Lung (tissue), 12 donors: ENCODE measurements around the gene STBD1. TPM values are rescaled to one million over a fixed set of nuclear protein-coding genes. Genes with fewer than 3 reads are reported as not detected.

Source experiments
- ATAC-seq: fragments of 200-7000 bp; cut with Tn5 transposase; one replicate; pipeline ENCODE4 v1.9.1; 2020; ENCODE audit warnings: moderate number of reproducible peaks; ENCODE audit not compliant: insufficient read depth, low FRiP score
- DNase-seq, 3 donors: peaks; one replicate each; pipeline ENCODE4 v3.0.0-alpha.2; 2013 to 2017
- H3K27ac ChIP-seq, 2 donors: one replicate each; pipeline ENCODE4 v1.5.1; 2013; ENCODE audit warnings: mild to moderate bottlenecking in 2 of 2, moderate library complexity in 2 of 2, control low read depth in 1 of 2, inconsistent platforms in 1 of 2, low read depth in 1 of 2, low read length in 1 of 2
- H3K27me3 ChIP-seq, 3 donors: one replicate each; pipeline ENCODE4 v1.5.1; 2013; ENCODE audit warnings: low read length in 2 of 3; ENCODE audit not compliant: control insufficient read depth in 3 of 3, insufficient read depth in 3 of 3
- H3K36me3 ChIP-seq, 4 donors: one replicate each; pipeline ENCODE4 v1.5.1; 2013; ENCODE audit warnings: low read length in 4 of 4, mild to moderate bottlenecking in 1 of 4, moderate library complexity in 1 of 4; ENCODE audit not compliant: control insufficient read depth in 4 of 4, insufficient read depth in 4 of 4
- H3K4me1 ChIP-seq, 5 donors: one replicate each; pipeline ENCODE4 v1.5.1; 2013; ENCODE audit warnings: low read length in 5 of 5, mild to moderate bottlenecking in 2 of 5, moderate library complexity in 1 of 5; ENCODE audit not compliant: control insufficient read depth in 5 of 5, insufficient read depth in 5 of 5
- H3K4me3 ChIP-seq: one replicate; pipeline ENCODE4 v1.5.1; 2013; ENCODE audit warnings: mild to moderate bottlenecking, control low read depth, moderate library complexity
- H3K9ac ChIP-seq, 2 donors: one replicate each; pipeline ENCODE4 v1.5.1; 2013; ENCODE audit warnings: low read length in 2 of 2, control low read depth in 1 of 2; ENCODE audit not compliant: insufficient read depth in 1 of 2
- H3K9me3 ChIP-seq, 4 donors: one replicate each; pipeline ENCODE4 v1.5.1; 2013; ENCODE audit warnings: low read length in 3 of 4, mild to moderate bottlenecking in 1 of 4, moderate library complexity in 1 of 4; ENCODE audit not compliant: control insufficient read depth in 4 of 4, insufficient read depth in 3 of 4
- WGBS, 2 donors: extraction: QIAGEN DNeasy Blood & Tissue Kit; methylation state at CpG; one replicate each; pipeline ENCODE4 v1.1.7; 2013; 5-methylcytosine and 5-hydroxymethylcytosine counted together
- polyA plus RNA-seq, 2 donors: library from polyadenylated mRNA; stranded (reverse); fragments of 200-250 nt; gene quantifications; one replicate each; pipeline ENCODE4 v1.2.1, GENCODE V29; 2013
- total RNA-seq, 2 donors: library from RNA; depleted of rRNA in 1 of 2; stranded (reverse); fragments of >200 nt in 1 of 2; gene quantifications; one replicate each; pipeline ENCODE4 v1.2.1, GENCODE V29; 2014 to 2021
- TF ChIP-seq, protein P1 (sequence below): IDR thresholded peaks from 2 replicates; pipeline ENCODE4 v1.5.1; 2012; ENCODE audit warnings: mild to moderate bottlenecking; ENCODE audit errors: control extremely low read depth, extremely low read depth
- donor health status: control.
- donor health status: control.
- donor health status: Bipolar disorder and iron deficiency.
- donor health status: healthy.
- donor health status: DM: yes; HTN: yes; CAD: no.

Gene STBD1
- total and polyA plus RNA-seq, 4 donors, result 1.5 to 14.8 (median 6.9) TPM

DNA sequence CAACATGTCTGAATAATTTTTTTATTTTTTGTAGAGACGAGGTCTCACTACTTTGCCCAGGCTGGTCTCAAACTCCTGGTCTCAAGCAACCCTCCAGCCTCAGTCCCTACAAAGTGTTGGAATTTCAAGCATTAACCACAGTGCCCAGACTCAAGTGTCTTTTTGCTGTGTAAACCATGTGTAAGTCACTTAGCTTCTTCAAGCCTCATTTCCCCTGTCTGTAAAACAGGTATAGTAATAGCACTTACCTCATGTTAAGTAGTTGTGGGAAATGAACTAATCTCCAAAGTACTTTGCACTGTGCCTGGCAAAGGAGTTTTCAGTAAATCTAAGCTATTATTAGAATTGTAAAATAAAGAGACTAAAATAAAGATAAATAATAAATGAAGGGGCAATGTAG, 35.7 kb downstream of the STBD1 start:
- H3K4me1 ChIP-seq, result peaks cover 0 to 5% (median 3%) of the 10 kb centered on the region in 5 donors
- H3K9ac ChIP-seq, result no peak overlapping the region
- H3K4me3 ChIP-seq, result no peak overlapping the region
- ATAC-seq, result peak; percentile 72
- H3K27me3 ChIP-seq, result no peaks in the 10 kb centered on the region
- no peaks in the 10 kb centered on the region for H3K9me3 ChIP-seq
- TF ChIP-seq, protein P1, sequence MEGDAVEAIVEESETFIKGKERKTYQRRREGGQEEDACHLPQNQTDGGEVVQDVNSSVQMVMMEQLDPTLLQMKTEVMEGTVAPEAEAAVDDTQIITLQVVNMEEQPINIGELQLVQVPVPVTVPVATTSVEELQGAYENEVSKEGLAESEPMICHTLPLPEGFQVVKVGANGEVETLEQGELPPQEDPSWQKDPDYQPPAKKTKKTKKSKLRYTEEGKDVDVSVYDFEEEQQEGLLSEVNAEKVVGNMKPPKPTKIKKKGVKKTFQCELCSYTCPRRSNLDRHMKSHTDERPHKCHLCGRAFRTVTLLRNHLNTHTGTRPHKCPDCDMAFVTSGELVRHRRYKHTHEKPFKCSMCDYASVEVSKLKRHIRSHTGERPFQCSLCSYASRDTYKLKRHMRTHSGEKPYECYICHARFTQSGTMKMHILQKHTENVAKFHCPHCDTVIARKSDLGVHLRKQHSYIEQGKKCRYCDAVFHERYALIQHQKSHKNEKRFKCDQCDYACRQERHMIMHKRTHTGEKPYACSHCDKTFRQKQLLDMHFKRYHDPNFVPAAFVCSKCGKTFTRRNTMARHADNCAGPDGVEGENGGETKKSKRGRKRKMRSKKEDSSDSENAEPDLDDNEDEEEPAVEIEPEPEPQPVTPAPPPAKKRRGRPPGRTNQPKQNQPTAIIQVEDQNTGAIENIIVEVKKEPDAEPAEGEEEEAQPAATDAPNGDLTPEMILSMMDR, result no peak
- H3K36me3 ChIP-seq, result no peaks in the 10 kb centered on the region
- WGBS, 2 donors, result 81 to 84% methylated on average over 1 of the region's 1 CpG
- H3K27ac ChIP-seq, result no peak overlapping the region
- peak in 1 of 3 donors; percentile 5 for DNase-seq

DNA sequence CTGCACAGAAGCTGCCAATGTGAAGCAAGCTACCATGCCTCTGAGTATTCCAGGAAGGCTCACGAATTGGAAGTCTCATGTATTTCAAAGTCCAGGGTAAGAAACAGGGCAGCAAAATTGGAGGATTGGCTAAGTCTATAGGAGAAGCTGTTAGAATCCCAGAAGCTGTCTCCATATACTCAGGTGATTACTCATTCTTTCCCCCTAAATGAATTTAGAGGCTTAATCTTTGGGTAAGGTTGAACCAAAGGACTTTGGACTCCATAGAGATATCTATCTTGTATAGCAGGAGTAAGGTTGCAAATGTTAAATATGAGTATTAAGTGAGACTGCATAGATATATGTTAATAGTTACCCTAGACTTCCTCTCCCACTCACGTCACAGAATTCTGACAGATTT, 36.3 kb downstream of the STBD1 start:
- TF ChIP-seq, protein P1, result no peak
- 71 to 84% methylated on average over 2 of the region's 2 CpGs for WGBS, 2 donors
- no peak for DNase-seq

DNA sequence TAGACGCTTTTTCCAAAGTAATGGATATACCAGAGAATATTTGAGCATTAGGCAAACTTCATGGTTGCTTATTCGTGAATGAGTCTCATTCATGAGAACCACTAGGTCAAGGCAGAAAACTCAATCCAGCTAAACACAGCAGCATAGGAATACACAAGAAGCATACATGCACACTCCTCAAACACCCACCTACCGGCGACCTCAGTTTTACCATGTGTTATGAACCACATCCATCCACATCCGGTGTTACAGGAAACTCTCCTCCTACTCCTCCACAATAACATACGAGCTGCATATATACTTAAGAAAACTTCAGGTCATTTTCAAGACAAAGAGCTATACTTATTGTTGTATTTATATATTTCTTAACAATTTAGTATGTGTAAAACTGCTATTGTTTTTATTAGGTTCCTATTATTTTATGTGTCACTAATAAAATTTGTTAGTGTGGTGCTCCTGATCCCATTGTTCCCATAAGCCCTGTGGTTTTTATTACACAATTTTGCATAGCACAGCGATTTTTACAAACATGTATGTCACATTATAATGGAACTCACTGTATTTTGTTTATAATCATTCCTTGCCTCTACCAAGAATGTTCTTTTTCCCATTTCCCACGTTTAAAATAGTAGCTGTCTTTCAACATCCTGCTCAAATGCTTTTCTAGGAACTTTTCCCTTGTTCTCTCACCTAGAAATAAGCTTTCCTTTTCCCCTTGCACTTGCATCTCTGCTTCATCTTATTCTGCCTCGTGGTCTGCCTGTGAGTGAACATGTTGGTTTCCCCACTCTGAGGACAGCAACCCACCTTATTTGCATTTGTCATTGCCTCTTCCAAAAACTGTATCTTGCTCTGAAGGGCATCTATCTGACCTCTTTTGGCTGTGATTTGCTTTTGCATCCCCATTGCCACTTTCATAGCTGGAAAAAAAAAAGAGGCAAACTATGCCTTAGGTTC, 48.3 kb downstream of the STBD1 start:
- Histone ChIP-seq H3K4me3 (no peak overlapping the region), H3K4me1 (no peaks in the 10 kb centered on the region), H3K27me3 (no peaks in the 10 kb centered on the region), H3K36me3 (no peaks in the 10 kb centered on the region), H3K27ac (no peak overlapping the region), H3K9ac (no peak overlapping the region), H3K9me3 (peaks cover 0 to under 1% (median 0%) of the 10 kb centered on the region in 4 donors)
- no peak for DNase-seq
- 58 to 75% methylated on average over 9 of the region's 9 CpGs for WGBS, 2 donors
- ATAC-seq, result no peak
- TF ChIP-seq, protein P1, result no peak

More for the DNA sequence above, 36.3 kb downstream of the STBD1 start:
- no peaks in the 10 kb centered on the region for H3K36me3 ChIP-seq
- peaks cover 0 to 5% (median 3%) of the 10 kb centered on the region in 5 donors for H3K4me1 ChIP-seq
- H3K9ac ChIP-seq, result no peak overlapping the region
- ATAC-seq, result no peak
- no peak overlapping the region for H3K4me3 ChIP-seq
- H3K27me3 ChIP-seq, result no peaks in the 10 kb centered on the region
- H3K9me3 ChIP-seq, result no peaks in the 10 kb centered on the region
- no peak overlapping the region for H3K27ac ChIP-seq
